Parathyroid adenoma (tissue), 2 donors: ENCODE results near the gene GPX3.
A peak's percentile ranks its signal among the peaks of the same experiment; 100 is the strongest.

Experiments
- H2AFZ ChIP-seq: fragments of 300-600 bp; sonication (generic); one replicate; pipeline ENCODE4 v1.7.0; 2017; ENCODE audit warnings: antibody characterized with exemption, mild to moderate bottlenecking
- H3K27ac ChIP-seq: fragments of 300-600 bp; sonication (generic); one replicate; pipeline ENCODE4 v1.7.0; 2017
- H3K27me3 ChIP-seq: fragments of 300-600 bp; sonication (generic); one replicate; pipeline ENCODE4 v1.7.0; 2017; ENCODE audit warnings: low read length; ENCODE audit not compliant: control insufficient read depth, insufficient read depth
- H3K36me3 ChIP-seq: fragments of 300-600 bp; sonication (generic); one replicate; pipeline ENCODE4 v1.7.0; 2017; ENCODE audit warnings: low read length; ENCODE audit not compliant: control insufficient read depth, insufficient read depth
- H3K4me1 ChIP-seq: fragments of 300-600 bp; sonication (generic); one replicate; pipeline ENCODE4 v1.7.0; 2017; ENCODE audit warnings: control low read depth
- H3K4me2 ChIP-seq: fragments of 300-600 bp; sonication (generic); one replicate; pipeline ENCODE4 v1.7.0; 2017; ENCODE audit warnings: low read length
- H3K4me3 ChIP-seq: fragments of 300-600 bp; sonication (generic); one replicate; pipeline ENCODE4 v1.7.0; 2017; ENCODE audit warnings: low read depth, low read length
- H3K79me2 ChIP-seq: fragments of 300-600 bp; sonication (generic); one replicate; pipeline ENCODE4 v1.7.0; 2017; ENCODE audit warnings: control low read depth
- H3K9ac ChIP-seq: fragments of 300-600 bp; sonication (generic); one replicate; pipeline ENCODE4 v1.7.0; 2017; ENCODE audit warnings: mild to moderate bottlenecking
- H3K9me3 ChIP-seq: fragments of 300-600 bp; sonication (generic); one replicate; pipeline ENCODE4 v1.7.0; 2017; ENCODE audit warnings: low read length; ENCODE audit not compliant: control insufficient read depth
- CTCF ChIP-seq: fragments of 300-600 bp; sonication (generic); IDR thresholded peaks from one replicate; pipeline ENCODE4 v1.7.0; 2017; ENCODE audit warnings: antibody characterized with exemption, mild to moderate bottlenecking
- donor health status: primary hyperparathyroidism.

Gene GPX3

GRCh38 chr5:151022511-151023018, 2.2 kb downstream of the GPX3 start:
- H3K9ac ChIP-seq = no peak overlapping the region
- no peaks in the 10 kb centered on the region for H3K36me3 ChIP-seq
- H3K27ac ChIP-seq = peak overlapping the region; percentile 59

DNA sequence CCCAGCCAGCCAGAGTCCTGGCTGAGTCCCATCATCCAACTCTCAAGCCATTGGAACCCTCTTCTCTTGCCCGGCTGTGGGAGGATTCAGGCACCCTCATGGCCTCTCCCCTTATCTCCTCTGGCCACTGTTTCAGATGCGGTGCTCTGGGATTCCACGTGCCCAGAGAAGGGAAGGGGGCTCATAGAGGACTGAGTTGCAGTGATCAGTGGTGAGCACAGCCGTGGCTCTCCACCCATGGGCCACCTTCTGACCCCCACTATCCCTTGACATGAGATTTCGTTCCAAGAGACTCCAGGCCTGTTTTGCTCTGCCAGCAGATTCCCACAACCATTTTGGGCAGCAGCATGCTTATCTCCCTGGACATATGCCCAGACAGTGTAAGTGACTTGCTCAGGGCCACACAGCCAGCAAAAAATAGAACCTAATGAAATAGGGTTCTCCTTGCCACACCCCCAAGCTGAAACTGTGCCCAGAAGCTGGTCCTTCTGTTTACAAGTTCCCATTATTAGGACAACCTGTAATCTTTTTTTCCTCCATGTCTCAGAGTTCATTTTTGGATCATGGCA, 2.7 kb downstream of the GPX3 start:
- no peak overlapping the region for H3K4me2 ChIP-seq
- no peaks in the 10 kb centered on the region for H3K36me3 ChIP-seq
- no peak for TF ChIP-seq CTCF
- H3K79me2 ChIP-seq = no peaks in the 10 kb centered on the region
- no peaks in the 10 kb centered on the region for H3K9me3 ChIP-seq
- no peak overlapping the region for H2AFZ ChIP-seq
- no peak overlapping the region for H3K9ac ChIP-seq
- H3K27ac ChIP-seq = peak overlapping the region; percentile 59
- no peaks in the 10 kb centered on the region for H3K27me3 ChIP-seq
- H3K4me3 ChIP-seq = no peak overlapping the region
- H3K4me1 ChIP-seq = peaks cover 14% of the 10 kb centered on the region

More at GRCh38 chr5:151022511-151023018, 2.2 kb downstream of the GPX3 start:
- H3K4me3 ChIP-seq = no peak overlapping the region
- no peaks in the 10 kb centered on the region for H3K79me2 ChIP-seq
- no peak overlapping the region for H2AFZ ChIP-seq
- H3K4me1 ChIP-seq = peaks cover 14% of the 10 kb centered on the region
- H3K9me3 ChIP-seq = no peaks in the 10 kb centered on the region
- no peak for TF ChIP-seq CTCF
- peak overlapping the region; percentile 14 for H3K4me2 ChIP-seq
- H3K27me3 ChIP-seq = no peaks in the 10 kb centered on the region

DNA sequence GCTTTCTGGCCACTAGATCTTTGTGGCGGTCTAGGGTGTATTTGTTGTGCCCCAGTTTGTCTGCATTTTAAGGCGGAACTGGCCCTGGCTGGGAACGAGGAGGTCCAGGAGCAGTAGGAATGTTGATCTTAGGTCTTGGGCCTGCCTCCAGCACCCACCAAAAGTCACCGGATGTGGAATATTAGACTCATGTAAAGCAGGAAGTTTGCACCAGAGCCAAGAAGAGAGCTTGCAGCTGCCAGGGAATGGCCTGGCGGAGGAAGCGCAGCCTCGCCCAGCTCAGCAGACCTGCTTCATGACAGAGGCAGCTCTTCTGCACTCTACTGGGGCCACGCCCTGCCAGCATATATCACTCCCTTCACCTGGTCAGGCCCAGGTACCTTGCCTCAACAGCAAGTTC, 3.3 kb downstream of the GPX3 start:
- H3K27me3 ChIP-seq = no peaks in the 10 kb centered on the region
- TF ChIP-seq CTCF = no peak
- H3K79me2 ChIP-seq = no peaks in the 10 kb centered on the region
- H3K4me1 ChIP-seq = peaks cover 14% of the 10 kb centered on the region
- H3K9ac ChIP-seq = no peak overlapping the region
- H3K36me3 ChIP-seq = no peaks in the 10 kb centered on the region
- H2AFZ ChIP-seq = no peak overlapping the region
- H3K9me3 ChIP-seq = no peaks in the 10 kb centered on the region
- no peak overlapping the region for H3K4me2 ChIP-seq
- no peak overlapping the region for H3K4me3 ChIP-seq
- peak overlapping the region; percentile 59 for H3K27ac ChIP-seq

DNA sequence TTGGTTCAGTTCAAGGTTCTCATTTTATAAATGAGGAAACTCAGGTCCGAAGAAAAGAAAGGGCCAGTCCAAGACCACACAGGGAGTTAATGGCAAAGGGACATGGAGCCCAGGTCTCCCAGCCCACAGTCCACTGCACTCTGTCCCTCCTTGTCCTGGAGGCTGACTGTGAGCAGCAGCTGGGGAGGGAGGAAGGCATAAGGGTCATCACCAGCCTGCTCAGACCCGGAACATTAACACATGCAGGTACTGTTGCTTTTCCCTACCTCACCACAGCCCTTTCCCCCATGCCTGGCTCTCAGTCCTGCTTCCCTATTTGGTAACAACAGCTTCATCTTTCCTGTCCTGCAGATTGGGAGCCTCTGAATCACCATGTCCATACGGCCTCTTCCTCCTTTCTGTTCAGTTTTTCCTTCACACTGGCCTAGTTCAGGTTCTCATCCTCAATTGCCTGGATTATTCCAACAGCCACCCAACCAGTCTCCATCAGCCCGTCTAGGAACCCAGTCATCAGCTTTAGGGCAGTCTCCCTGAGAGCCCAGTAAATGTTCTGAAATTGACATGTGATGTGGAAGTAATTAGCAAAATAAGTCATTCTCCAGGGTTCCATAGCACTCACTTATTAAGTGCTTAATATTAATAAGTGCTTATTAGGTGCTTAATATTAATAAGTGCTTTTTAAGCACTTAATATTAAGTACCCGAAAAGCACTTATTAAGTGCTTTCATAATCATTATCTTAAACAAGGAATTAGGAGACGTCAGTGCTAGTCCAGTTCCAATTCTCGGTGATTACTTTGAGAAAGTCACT, 4.3 kb downstream of the GPX3 start:
- Histone ChIP-seq H3K9ac (no peak overlapping the region), H3K27me3 (no peaks in the 10 kb centered on the region), H3K4me1 (peaks cover 14% of the 10 kb centered on the region), H3K4me3 (no peak overlapping the region), H3K79me2 (no peaks in the 10 kb centered on the region), H2AFZ (no peak overlapping the region), H3K9me3 (no peaks in the 10 kb centered on the region), H3K36me3 (no peaks in the 10 kb centered on the region), H3K4me2 (no peak overlapping the region), H3K27ac (peak overlapping the region; percentile 24)
- no peak for TF ChIP-seq CTCF
